HCT116 (cell line): ENCODE measurements around the gene OTOP2. TPM values are rescaled to one million over a fixed set of nuclear protein-coding genes. Genes with fewer than 3 reads are reported as not detected.

Source experiments
- ATAC-seq: fragments of 200-7000 bp; cut with Tn5 transposase; 2 replicates; pipeline ENCODE4 v1.9.1; 2020; ENCODE audit warnings: mild to moderate bottlenecking, moderate library complexity
- BruUV-seq: library from RNA; stranded (reverse); fragments of 400-500 nt; replicated peaks from 2 replicates; lab custom pipeline; 2021; lab: Mats Ljungman, UMichigan
- CTCF ChIA-PET: fragments of 300-600 bp; sonication (Branson Sonifier 250); formaldehyde crosslinking; loops from one replicate; lab custom pipeline; 2021; ENCODE audit warnings: antibody characterized with exemption; lab: Charles Lee
- POLR2A ChIA-PET: fragments of 300-600, 350-600 bp; sonication (Branson Sonifier 250); formaldehyde crosslinking; loops from one replicate; lab custom pipeline; 2021; ENCODE audit warnings: antibody characterized with exemption; lab: Charles Lee
- RAD21 ChIA-PET, 2 experiments: fragments of 300-600 bp; sonication (Branson Sonifier 250); formaldehyde crosslinking; loops; one replicate each; lab custom pipeline; 2023; ENCODE audit warnings: low total read pairs in 2 of 2; ENCODE audit not compliant: uncharacterized antibody in 2 of 2, unreplicated experiment in 2 of 2, low non-redundant PET in 1 of 2; lab: Charles Lee
- DNase-seq: peaks from one replicate; pipeline ENCODE4 v3.0.0-alpha.2; 2010; ENCODE audit warnings: low read depth, low spot score
- H2AFZ ChIP-seq: fragments of 200-600 bp; shearing (Covaris generic), sonication (generic); 2 replicates; pipeline ENCODE4 v1.6.1; 2017; ENCODE audit warnings: low read depth, mixed run types, mixed read lengths, antibody characterized with exemption, low read length; ENCODE audit not compliant: poor library complexity, severe bottlenecking
- H3K27ac ChIP-seq: 2 replicates; pipeline ENCODE4 v1.5.1; 2012; ENCODE audit warnings: low read depth, low read length
- H3K27me3 ChIP-seq: fragments of 200-600 bp; sonication (generic); 2 replicates; pipeline ENCODE4 v1.6.1; 2016; ENCODE audit warnings: mixed run types, low read length, mixed read lengths; ENCODE audit not compliant: insufficient read depth
- H3K36me3 ChIP-seq, 2 experiments: fragments of 200-500 bp in 1 of 2; fragments of 200-600 bp in 1 of 2; sonication (Bioruptor generic) in 1 of 2; sonication (generic) in 1 of 2; 2 replicates each; pipeline versions ENCODE4 v1.5.1 to v1.6.1; 2014 to 2016; ENCODE audit warnings: low read length in 2 of 2, inconsistent platforms in 1 of 2, mixed read lengths in 1 of 2, mixed run types in 1 of 2; ENCODE audit not compliant: insufficient read depth in 2 of 2, control insufficient read depth in 1 of 2
- H3K4me1 ChIP-seq, 2 experiments: fragments of 200-600 bp in 1 of 2; sonication (generic) in 1 of 2; 2 replicates each; pipeline versions ENCODE4 v1.5.1 to v1.6.1; 2012 to 2017; ENCODE audit warnings: low read length in 2 of 2, inconsistent platforms in 1 of 2, mild to moderate bottlenecking in 1 of 2, mixed read lengths in 1 of 2, mixed run types in 1 of 2, moderate library complexity in 1 of 2; ENCODE audit not compliant: insufficient read depth in 2 of 2, control insufficient read depth in 1 of 2
- H3K4me2 ChIP-seq: fragments of 200-600 bp; sonication (generic); 2 replicates; pipeline ENCODE4 v1.6.1; 2017; ENCODE audit warnings: mixed run types, low read length, mixed read lengths
- H3K4me3 ChIP-seq, 2 experiments: fragments of 200-600 bp in 1 of 2; sonication (generic) in 1 of 2; replicated peaks in 1 of 2; 2 replicates each; pipeline ENCODE4 v1.5.1; 2011 to 2016; ENCODE audit warnings: low read length in 2 of 2, control low read depth in 1 of 2, low read depth in 1 of 2, mild to moderate bottlenecking in 1 of 2, mixed read lengths in 1 of 2, mixed run types in 1 of 2
- H3K79me2 ChIP-seq: fragments of 200-600 bp; sonication (generic); 2 replicates; pipeline ENCODE4 v1.6.1; 2017; ENCODE audit warnings: mild to moderate bottlenecking, mixed run types, low read length, moderate library complexity, mixed read lengths; ENCODE audit not compliant: insufficient read depth
- H3K9ac ChIP-seq: fragments of 200-600 bp; sonication (generic); 2 replicates; pipeline ENCODE4 v1.6.1; 2016; ENCODE audit warnings: low read length, mixed read lengths
- H3K9me2 ChIP-seq: fragments of 200-600 bp; sonication (generic), shearing (Covaris generic); 2 replicates; pipeline ENCODE4 v1.6.1; 2017; ENCODE audit warnings: mixed run types, mild to moderate bottlenecking, moderate library complexity; ENCODE audit not compliant: insufficient read depth
- H3K9me3 ChIP-seq, 2 experiments: fragments of 200-500 bp in 1 of 2; fragments of 200-600 bp in 1 of 2; sonication (Bioruptor generic) in 1 of 2; sonication (generic) in 1 of 2; 2 replicates each; pipeline ENCODE4 v1.6.1; 2014 to 2017; ENCODE audit warnings: low read length in 2 of 2, mixed read lengths in 2 of 2, inconsistent platforms in 1 of 2, low read depth in 1 of 2, mild to moderate bottlenecking in 1 of 2, mixed run types in 1 of 2, moderate library complexity in 1 of 2; ENCODE audit not compliant: control insufficient read depth in 1 of 2, insufficient read depth in 1 of 2
- H4K20me1 ChIP-seq: fragments of 200-600 bp; sonication (generic), shearing (Covaris generic); 2 replicates; pipeline ENCODE4 v1.6.1; 2017; ENCODE audit warnings: mixed run types, mild to moderate bottlenecking, moderate library complexity; ENCODE audit not compliant: insufficient read depth
- CBX3 ChIP-seq: IDR thresholded peaks from 2 replicates; pipeline ENCODE4 v1.6.1; 2012; ENCODE audit warnings: low read depth
- ELF1 ChIP-seq: IDR thresholded peaks from 2 replicates; pipeline ENCODE4 v1.6.1; 2012; ENCODE audit warnings: low read depth, borderline replicate concordance
- EZH2 ChIP-seq: fragments of 200-600 bp; sonication (generic); IDR thresholded peaks from 2 replicates; pipeline ENCODE4 v1.6.1; 2017; ENCODE audit warnings: antibody characterized with exemption, mixed run types
- EZH2phosphoT487 ChIP-seq: fragments of 200-600 bp; IDR thresholded peaks from 2 replicates; pipeline ENCODE4 v1.6.1; 2018; ENCODE audit warnings: antibody characterized with exemption, borderline replicate concordance
- FOSL1 ChIP-seq: IDR thresholded peaks from 2 replicates; pipeline ENCODE4 v1.6.1; 2012; ENCODE audit warnings: low read depth
- JUND ChIP-seq: IDR thresholded peaks from 2 replicates; pipeline ENCODE4 v1.6.1; 2012
- POLR2A ChIP-seq: IDR thresholded peaks from 2 replicates; pipeline ENCODE4 v1.7.0; 2011; ENCODE audit warnings: borderline replicate concordance; ENCODE audit not compliant: insufficient read depth, insufficient read length; ENCODE audit errors: extremely low read depth
- POLR2AphosphoS5 ChIP-seq: IDR thresholded peaks from 2 replicates; pipeline ENCODE4 v1.6.1; 2011; ENCODE audit warnings: mild to moderate bottlenecking, low read depth, low read length, moderate library complexity
- RAD21 ChIP-seq: IDR thresholded peaks from 2 replicates; pipeline ENCODE4 v1.6.1; 2012; ENCODE audit warnings: low read depth, mild to moderate bottlenecking
- REST ChIP-seq: IDR thresholded peaks from 2 replicates; pipeline ENCODE4 v1.6.1; 2012; ENCODE audit warnings: low read depth
- SP1 ChIP-seq: IDR thresholded peaks from 2 replicates; pipeline ENCODE4 v1.6.1; 2012; ENCODE audit warnings: low read depth
- SRF ChIP-seq: IDR thresholded peaks from 2 replicates; pipeline ENCODE4 v1.6.1; 2012; ENCODE audit warnings: low read depth
- YY1 ChIP-seq: IDR thresholded peaks from 2 replicates; pipeline ENCODE4 v1.6.1; 2011; ENCODE audit warnings: low read length, low read depth, moderate library complexity, mild to moderate bottlenecking; ENCODE audit not compliant: insufficient replicate concordance; ENCODE audit errors: extremely low read depth
- ZBTB33 ChIP-seq: IDR thresholded peaks from 2 replicates; pipeline ENCODE4 v1.6.1; 2011; ENCODE audit warnings: mild to moderate bottlenecking, low read length, moderate library complexity; ENCODE audit not compliant: insufficient replicate concordance; ENCODE audit errors: extremely low read depth
- intact Hi-C: fragments of 100-400 bp; cut with micrococcal nuclease; formaldehyde crosslinking; loops from 2 replicates; pipeline ENCODE4 v1.10.0; 2022
- total RNA-seq: library from RNA; stranded (reverse); gene quantifications from one replicate; pipeline ENCODE4 v1.2.1, GENCODE V29; 2021; ENCODE audit not compliant: unreplicated experiment
- TF ChIP-seq, protein P1 (sequence below): IDR thresholded peaks from 2 replicates; pipeline ENCODE4 v1.6.1; 2012

Gene OTOP2
- total RNA-seq, 1 experiment from 2014 or later = not detected

GRCh38 chr17:74875977-74876593, 48.0 kb upstream of the OTOP2 start:
- TF ChIP-seq CBX3 (no peak), EZH2 (no peak), POLR2A (no peak), ZBTB33 (no peak), REST (no peak), YY1 (no peak), EZH2phosphoT487 (no peak), FOSL1 (no peak), SP1 (no peak), RAD21 (no peak), SRF (no peak), JUND (no peak), POLR2AphosphoS5 (no peak), ELF1 (no peak)
- TF ChIP-seq, protein P1, sequence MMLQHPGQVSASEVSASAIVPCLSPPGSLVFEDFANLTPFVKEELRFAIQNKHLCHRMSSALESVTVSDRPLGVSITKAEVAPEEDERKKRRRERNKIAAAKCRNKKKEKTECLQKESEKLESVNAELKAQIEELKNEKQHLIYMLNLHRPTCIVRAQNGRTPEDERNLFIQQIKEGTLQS = no peak
- POLR2A ChIA-PET = interaction anchor here (1.3 kb wide), 1 partner anchor 30 kb away, joined by 3 read pairs; no protein-coding TSS in a partner anchor
- no peak overlapping the region for H3K9ac ChIP-seq
- intact Hi-C loops = no loop called here
- CTCF ChIA-PET = no interaction called here
- H3K4me1 ChIP-seq = peaks cover 14 to 51% of the 10 kb centered on the region in 2 experiments
- H3K36me3 ChIP-seq = no peaks in the 10 kb centered on the region
- H3K9me2 ChIP-seq = no peaks in the 10 kb centered on the region
- no peaks in the 10 kb centered on the region for H3K27me3 ChIP-seq
- DNase-seq (no peak), ATAC-seq (no peak)
- no peak overlapping the region for H2AFZ ChIP-seq
- peaks cover 12% of the 10 kb centered on the region for H3K79me2 ChIP-seq
- H3K9me3 ChIP-seq = no peaks in the 10 kb centered on the region
- RAD21 ChIA-PET = interaction anchor here in 1 of 2 experiments (1.0 kb wide), 1 partner anchor 30 kb away, joined by 3 read pairs; no protein-coding TSS in a partner anchor
- H3K4me3 ChIP-seq = no peak overlapping the region
- H4K20me1 ChIP-seq = no peaks in the 10 kb centered on the region
- no TSS peak for BruUV-seq
- 0 out of 2 replicates have a peak overlapping the region, but pooled peaks have one; percentile 11 for H3K4me2 ChIP-seq
- H3K27ac ChIP-seq = no peak overlapping the region
